ENCODE measurements around the gene CDS1.

Gene CDS1

DNA sequence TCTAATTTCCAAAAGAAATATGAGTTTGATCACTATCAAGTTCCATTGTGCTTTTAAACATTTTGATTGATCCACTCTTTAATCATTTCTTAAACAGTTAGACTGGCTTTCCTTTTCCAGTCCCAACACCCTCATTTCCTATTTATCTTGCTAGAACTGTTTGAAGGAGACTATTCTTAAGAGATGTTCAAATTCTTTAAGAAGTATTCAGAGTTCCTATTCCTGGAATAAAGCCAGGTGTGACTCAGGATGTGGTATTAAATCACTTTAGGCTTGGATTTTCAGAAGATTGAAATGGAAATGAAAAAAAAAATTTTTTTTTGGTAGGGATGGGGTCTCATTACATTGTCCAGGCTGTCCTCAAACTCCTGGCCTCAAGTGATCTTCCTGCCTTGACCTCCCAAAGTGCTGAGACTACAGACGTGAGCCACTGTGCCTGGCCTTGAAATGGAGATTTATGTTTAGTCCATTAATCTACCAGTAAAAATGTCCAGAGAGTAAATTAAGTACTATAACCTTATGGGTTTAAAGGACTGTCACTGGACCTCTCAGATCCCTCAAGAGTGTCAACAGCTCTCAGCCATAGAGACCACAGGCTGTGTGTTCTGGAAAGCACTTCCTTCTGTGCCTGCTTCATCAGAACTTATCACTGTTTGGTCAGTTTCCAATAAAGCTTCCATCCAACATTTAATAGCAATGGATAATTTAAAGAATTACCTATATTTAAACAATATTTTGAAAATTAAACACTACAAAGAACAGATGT lies 90.7 kb downstream of the CDS1 start:
- peak overlapping the region; percentile 70 for H3K27ac ChIP-seq (ENCODE audit: low read length, poor library complexity, severe bottlenecking)
- no peak overlapping the region for H2AFZ ChIP-seq (ENCODE audit: low read depth, low read length)
- H3K18ac ChIP-seq (ENCODE audit: low read depth in 1 of 2, low read length in 2 of 2): no peak overlapping the region
- H2BK12ac ChIP-seq (ENCODE audit: low read length in 2 of 2): no peak overlapping the region
- no peak overlapping the region for H3K4me2 ChIP-seq (ENCODE audit: low read length, poor library complexity, severe bottlenecking)
- no peak overlapping the region for H3K14ac ChIP-seq (ENCODE audit: low read length in 2 of 2)
- peaks cover 3% of the 10 kb centered on the region for H3K4me1 ChIP-seq (ENCODE audit: control insufficient read depth, insufficient read depth, low read depth, low read length)
- no peak overlapping the region for H4K8ac ChIP-seq (ENCODE audit: low read length)
- H4K91ac ChIP-seq (ENCODE audit: low read length): no peak overlapping the region
- DNase-seq: peak; percentile 79
- no peaks in the 10 kb centered on the region for H3K9me3 ChIP-seq (ENCODE audit: control insufficient read depth, low read length)
- H3K27me3 ChIP-seq (ENCODE audit: control insufficient read depth in 1 of 2, insufficient read depth in 1 of 2, low read length in 2 of 2): no peaks in the 10 kb centered on the region
- no peak overlapping the region for H2BK5ac ChIP-seq (ENCODE audit: low read depth, low read length, poor library complexity, severe bottlenecking)
- H3K4me3 ChIP-seq (ENCODE audit: insufficient read depth in 1 of 2, low read depth in 1 of 2, low read length in 2 of 2): no peak overlapping the region
- no CpG with 5 or more reads among the region's 1 CpG for WGBS
- H2BK120ac ChIP-seq (ENCODE audit: low read depth, low read length): no peak overlapping the region
- no peak overlapping the region for H3K4ac ChIP-seq (ENCODE audit: low read depth in 1 of 2, low read length in 2 of 2)
- H2AK5ac ChIP-seq (ENCODE audit: low read length, severe bottlenecking): no peak overlapping the region
- peaks cover 23 to 77% of the 10 kb centered on the region in 2 experiments for H3K36me3 ChIP-seq (ENCODE audit: control insufficient read depth in 1 of 2, insufficient read depth in 2 of 2, low read depth in 1 of 2, low read length in 2 of 2)
- H3K79me1 ChIP-seq (replicated peaks; ENCODE audit: low read length, poor library complexity, severe bottlenecking): peaks cover 12% of the 10 kb centered on the region
- H3K23ac ChIP-seq (ENCODE audit: low read length in 2 of 2): no peak overlapping the region
- H3K9ac ChIP-seq (ENCODE audit: low read length): peak overlapping the region; percentile 37
- no peak overlapping the region for H2BK15ac ChIP-seq (ENCODE audit: low read depth, poor library complexity, severe bottlenecking)

DNA sequence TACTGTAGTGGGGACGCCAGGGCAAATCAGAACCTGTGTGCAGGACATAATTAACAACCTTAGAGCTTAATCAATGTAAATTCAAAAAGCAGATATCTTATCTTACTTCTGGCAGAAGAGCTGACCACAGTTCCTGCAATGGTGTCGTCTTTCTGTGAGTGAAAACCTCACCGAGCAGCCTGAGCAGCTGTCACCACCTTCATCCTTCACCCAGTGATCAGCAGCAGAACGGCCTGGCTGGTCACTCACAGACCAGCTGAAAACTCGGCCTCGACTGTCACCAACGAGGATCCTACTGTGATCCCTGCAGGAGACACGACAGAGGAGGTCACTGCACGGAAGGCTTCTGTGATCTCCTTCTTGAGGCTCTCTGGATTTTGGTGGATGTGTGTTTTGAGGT lies 94.2 kb downstream of the CDS1 start:
- Histone ChIP-seq H3K4me2 (ENCODE audit: low read length, poor library complexity, severe bottlenecking) (no peak overlapping the region), H4K8ac (ENCODE audit: low read length) (no peak overlapping the region), H3K14ac (ENCODE audit: low read length in 2 of 2) (peak overlapping the region in 1 of 2 experiments; percentile 11), H3K27me3 (ENCODE audit: control insufficient read depth in 1 of 2, insufficient read depth in 1 of 2, low read length in 2 of 2) (no peaks in the 10 kb centered on the region), H2AK5ac (ENCODE audit: low read length, severe bottlenecking) (no peak overlapping the region), H3K4ac (ENCODE audit: low read depth in 1 of 2, low read length in 2 of 2) (no peak overlapping the region), H3K27ac (ENCODE audit: low read length, poor library complexity, severe bottlenecking) (no peak overlapping the region), H2BK5ac (ENCODE audit: low read depth, low read length, poor library complexity, severe bottlenecking) (no peak overlapping the region), H3K23ac (ENCODE audit: low read length in 2 of 2) (no peak overlapping the region), H3K9ac (ENCODE audit: low read length) (no peak overlapping the region), H3K79me1 (replicated peaks; ENCODE audit: low read length, poor library complexity, severe bottlenecking) (peaks cover 19% of the 10 kb centered on the region), H2BK15ac (ENCODE audit: low read depth, poor library complexity, severe bottlenecking) (no peak overlapping the region), H2BK12ac (ENCODE audit: low read length in 2 of 2) (no peak overlapping the region), H3K4me1 (ENCODE audit: control insufficient read depth, insufficient read depth, low read depth, low read length) (peaks cover 8% of the 10 kb centered on the region), H2AFZ (ENCODE audit: low read depth, low read length) (no peak overlapping the region), H2BK120ac (ENCODE audit: low read depth, low read length) (no peak overlapping the region), H3K9me3 (ENCODE audit: control insufficient read depth, low read length) (no peaks in the 10 kb centered on the region), H3K18ac (ENCODE audit: low read depth in 1 of 2, low read length in 2 of 2) (no peak overlapping the region), H4K91ac (ENCODE audit: low read length) (no peak overlapping the region), H3K4me3 (ENCODE audit: insufficient read depth in 1 of 2, low read depth in 1 of 2, low read length in 2 of 2) (no peak overlapping the region), H3K36me3 (ENCODE audit: control insufficient read depth in 1 of 2, insufficient read depth in 2 of 2, low read depth in 1 of 2, low read length in 2 of 2) (peaks cover 35 to 66% of the 10 kb centered on the region in 2 experiments)
- no peak for DNase-seq
- 74% methylated on average over 9 of the region's 9 CpGs for WGBS

DNA sequence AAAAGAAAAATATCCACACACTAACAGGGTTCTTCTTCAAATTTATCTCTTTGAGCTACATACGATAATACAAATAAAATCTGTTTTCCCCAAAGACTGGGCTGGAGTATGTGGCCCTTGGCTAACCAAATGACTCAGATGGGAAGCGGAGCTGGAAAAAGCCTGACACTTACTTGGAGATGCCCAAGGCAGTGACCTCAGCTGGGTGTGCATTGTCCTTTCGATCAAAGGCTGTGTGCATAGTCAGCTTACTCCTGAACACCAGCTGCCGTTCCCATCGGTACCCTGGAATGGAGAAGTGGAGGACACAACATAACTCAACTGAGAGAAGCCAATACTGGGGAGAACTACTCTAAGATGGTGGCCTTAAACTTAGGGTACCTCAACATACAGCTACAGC lies 95.1 kb downstream of the CDS1 start:
- 99% methylated on average over 5 of the region's 5 CpGs for WGBS

DNA sequence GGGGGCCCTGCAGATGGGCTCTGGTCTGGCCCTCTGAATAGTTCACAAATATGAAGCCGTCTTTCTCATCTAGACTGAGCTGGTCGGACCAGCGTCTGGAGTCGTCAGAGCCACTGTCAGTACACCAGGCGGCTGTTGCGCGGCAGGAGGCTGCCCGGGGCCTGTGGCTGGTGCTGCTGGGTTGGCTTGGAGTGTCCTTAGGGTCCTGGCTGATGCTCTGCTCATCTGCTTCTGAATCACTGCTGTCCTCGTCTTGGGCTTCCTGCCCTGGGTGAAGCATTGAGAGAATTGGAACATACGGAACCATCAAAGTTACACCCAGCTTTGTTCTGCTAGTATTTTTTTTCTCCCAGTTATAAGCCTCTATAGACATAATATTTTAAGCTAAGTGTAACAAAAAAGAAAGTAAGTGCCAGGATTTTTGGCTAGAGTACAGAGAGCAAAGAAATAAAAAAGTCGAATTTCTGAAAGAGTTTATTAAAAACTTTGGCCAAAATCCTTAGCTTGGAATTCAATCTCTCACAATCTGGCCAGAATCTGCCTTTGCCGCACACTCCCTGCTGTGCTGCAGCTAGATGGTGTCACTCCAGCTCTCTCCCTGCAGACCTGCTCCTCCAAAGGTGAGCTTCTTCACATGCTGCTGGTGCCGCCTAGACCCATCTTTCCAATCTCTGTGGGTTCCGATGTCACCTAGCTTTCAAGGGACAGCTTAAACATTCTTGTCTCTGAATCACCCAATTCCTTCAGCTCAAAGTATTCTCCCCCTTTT lies 96.2 kb downstream of the CDS1 start:
- Histone ChIP-seq H3K27me3 (ENCODE audit: control insufficient read depth in 1 of 2, insufficient read depth in 1 of 2, low read length in 2 of 2) (no peaks in the 10 kb centered on the region), H2BK5ac (ENCODE audit: low read depth, low read length, poor library complexity, severe bottlenecking) (no peak overlapping the region), H3K9ac (ENCODE audit: low read length) (peak overlapping the region; percentile 43), H4K8ac (ENCODE audit: low read length) (no peak overlapping the region), H2AK5ac (ENCODE audit: low read length, severe bottlenecking) (no peak overlapping the region), H3K4me3 (ENCODE audit: insufficient read depth in 1 of 2, low read depth in 1 of 2, low read length in 2 of 2) (no peak overlapping the region), H3K4ac (ENCODE audit: low read depth in 1 of 2, low read length in 2 of 2) (no peak overlapping the region), H3K36me3 (ENCODE audit: control insufficient read depth in 1 of 2, insufficient read depth in 2 of 2, low read depth in 1 of 2, low read length in 2 of 2) (peaks cover 46 to 74% of the 10 kb centered on the region in 2 experiments), H3K79me1 (replicated peaks; ENCODE audit: low read length, poor library complexity, severe bottlenecking) (peaks cover 19% of the 10 kb centered on the region), H3K27ac (ENCODE audit: low read length, poor library complexity, severe bottlenecking) (no peak overlapping the region), H2BK120ac (ENCODE audit: low read depth, low read length) (no peak overlapping the region), H3K4me1 (ENCODE audit: control insufficient read depth, insufficient read depth, low read depth, low read length) (peaks cover 12% of the 10 kb centered on the region), H2BK15ac (ENCODE audit: low read depth, poor library complexity, severe bottlenecking) (no peak overlapping the region), H2BK12ac (ENCODE audit: low read length in 2 of 2) (no peak overlapping the region), H3K23ac (ENCODE audit: low read length in 2 of 2) (no peak overlapping the region), H3K14ac (ENCODE audit: low read length in 2 of 2) (no peak overlapping the region), H3K4me2 (ENCODE audit: low read length, poor library complexity, severe bottlenecking) (no peak overlapping the region), H4K91ac (ENCODE audit: low read length) (no peak overlapping the region), H2AFZ (ENCODE audit: low read depth, low read length) (no peak overlapping the region), H3K9me3 (ENCODE audit: control insufficient read depth, low read length) (no peaks in the 10 kb centered on the region), H3K18ac (ENCODE audit: low read depth in 1 of 2, low read length in 2 of 2) (no peak overlapping the region)
- DNase-seq: no peak
- WGBS: 96% methylated on average over 12 of the region's 14 CpGs

More for the DNA sequence above, 95.1 kb downstream of the CDS1 start:
- Histone ChIP-seq H2BK120ac (ENCODE audit: low read depth, low read length) (no peak overlapping the region), H3K36me3 (ENCODE audit: control insufficient read depth in 1 of 2, insufficient read depth in 2 of 2, low read depth in 1 of 2, low read length in 2 of 2) (peaks cover 36 to 65% of the 10 kb centered on the region in 2 experiments), H2BK12ac (ENCODE audit: low read length in 2 of 2) (no peak overlapping the region), H3K18ac (ENCODE audit: low read depth in 1 of 2, low read length in 2 of 2) (no peak overlapping the region), H3K4me2 (ENCODE audit: low read length, poor library complexity, severe bottlenecking) (no peak overlapping the region), H3K23ac (ENCODE audit: low read length in 2 of 2) (no peak overlapping the region), H4K8ac (ENCODE audit: low read length) (no peak overlapping the region), H3K4me3 (ENCODE audit: insufficient read depth in 1 of 2, low read depth in 1 of 2, low read length in 2 of 2) (no peak overlapping the region), H2AFZ (ENCODE audit: low read depth, low read length) (no peak overlapping the region), H3K27me3 (ENCODE audit: control insufficient read depth in 1 of 2, insufficient read depth in 1 of 2, low read length in 2 of 2) (no peaks in the 10 kb centered on the region), H2BK5ac (ENCODE audit: low read depth, low read length, poor library complexity, severe bottlenecking) (no peak overlapping the region), H3K27ac (ENCODE audit: low read length, poor library complexity, severe bottlenecking) (no peak overlapping the region), H3K4me1 (ENCODE audit: control insufficient read depth, insufficient read depth, low read depth, low read length) (peaks cover 9% of the 10 kb centered on the region), H3K79me1 (replicated peaks; ENCODE audit: low read length, poor library complexity, severe bottlenecking) (peaks cover 19% of the 10 kb centered on the region), H3K14ac (ENCODE audit: low read length in 2 of 2) (no peak overlapping the region), H2BK15ac (ENCODE audit: low read depth, poor library complexity, severe bottlenecking) (no peak overlapping the region), H3K9me3 (ENCODE audit: control insufficient read depth, low read length) (no peaks in the 10 kb centered on the region), H3K4ac (ENCODE audit: low read depth in 1 of 2, low read length in 2 of 2) (no peak overlapping the region), H2AK5ac (ENCODE audit: low read length, severe bottlenecking) (no peak overlapping the region), H3K9ac (ENCODE audit: low read length) (peak overlapping the region; percentile 43), H4K91ac (ENCODE audit: low read length) (no peak overlapping the region)
- no peak for DNase-seq
